ENCODE measurements around the gene REL. TPM values are rescaled to one million over a fixed set of nuclear protein-coding genes. Genes with fewer than 3 reads are reported as not detected.

Gene REL
- total and polyA plus RNA-seq, 7 donors, result 1.2 to 14.7 (median 11.0) TPM

- H3K27me3 ChIP-seq, result no peaks in the 10 kb centered on the region
- intact Hi-C loops (cut with DNase I), result no loop called here
- no peak for TF ChIP-seq EP300 (IDR thresholded peaks at IDR 0.05)
- no peak for TF ChIP-seq POLR2A (IDR thresholded peaks at IDR 0.05)
- no peak for TF ChIP-seq CTCF (IDR thresholded peaks at IDR 0.05)
- TF ChIP-seq POLR2AphosphoS5 (IDR thresholded peaks at IDR 0.05), result no peak
- no peak overlapping the region for H3K27ac ChIP-seq
- no peaks in the 10 kb centered on the region for H3K9me3 ChIP-seq
- DNase-seq, result no peak
- H3K4me3 ChIP-seq, result no peak overlapping the region
- H3K4me1 ChIP-seq, result no peaks in the 10 kb centered on the region
- peaks cover 0 to 11% (median 0%) of the 10 kb centered on the region in 4 donors for H3K36me3 ChIP-seq
- 66 to 80% methylated on average over 2 of the region's 2 CpGs for WGBS, 2 donors
These were observed 72.8 kb downstream of the REL start for GRCh38 chr2:60954139-60954538.

- Histone ChIP-seq H3K9me3 (no peaks in the 10 kb centered on the region), H3K27ac (no peak overlapping the region), H3K27me3 (no peaks in the 10 kb centered on the region), H3K4me3 (no peak overlapping the region), H3K36me3 (peaks cover 0 to 11% (median 0%) of the 10 kb centered on the region in 4 donors), H3K4me1 (no peaks in the 10 kb centered on the region)
- 58 to 84% methylated on average over 8 of the region's 8 CpGs for WGBS, 2 donors
- TF ChIP-seq POLR2A (IDR thresholded peaks at IDR 0.05), result no peak
- TF ChIP-seq EP300 (IDR thresholded peaks at IDR 0.05), result no peak
- no peak for TF ChIP-seq POLR2AphosphoS5 (IDR thresholded peaks at IDR 0.05)
- TF ChIP-seq CTCF (IDR thresholded peaks at IDR 0.05), result no peak
- no peak for DNase-seq
- intact Hi-C loops (cut with DNase I), result no loop called here
These were observed 75.8 kb downstream of the REL start for GRCh38 chr2:60957224-60957623.

- Histone ChIP-seq H3K9me3 (no peaks in the 10 kb centered on the region), H3K27me3 (no peaks in the 10 kb centered on the region), H3K4me3 (no peak overlapping the region), H3K4me1 (no peaks in the 10 kb centered on the region), H3K36me3 (peaks cover 0 to 11% (median 0%) of the 10 kb centered on the region in 4 donors), H3K27ac (no peak overlapping the region)
- no peak for TF ChIP-seq POLR2AphosphoS5 (IDR thresholded peaks at IDR 0.05)
- no peak for TF ChIP-seq EP300 (IDR thresholded peaks at IDR 0.05)
- TF ChIP-seq POLR2A (IDR thresholded peaks at IDR 0.05), result no peak
- no peak for TF ChIP-seq CTCF (IDR thresholded peaks at IDR 0.05)
- intact Hi-C loops (cut with DNase I), result no loop called here
- DNase-seq, result no peak
- WGBS, 2 donors, result 50 to 79% methylated on average over 5 of the region's 5 CpGs
These were observed 76.3 kb downstream of the REL start for GRCh38 chr2:60957643-60958042.

- intact Hi-C loops (cut with DNase I), result no loop called here
- no peak for DNase-seq
- WGBS, 2 donors, result 85 to 96% methylated on average over 3 of the region's 3 CpGs
- peaks cover 0 to 9% (median 0%) of the 10 kb centered on the region in 4 donors for H3K36me3 ChIP-seq
- H3K4me1 ChIP-seq, result no peaks in the 10 kb centered on the region
- no peak overlapping the region for H3K27ac ChIP-seq
- no peaks in the 10 kb centered on the region for H3K9me3 ChIP-seq
- H3K27me3 ChIP-seq, result no peaks in the 10 kb centered on the region
- TF ChIP-seq POLR2AphosphoS5 (IDR thresholded peaks at IDR 0.05) (no peak), POLR2A (IDR thresholded peaks at IDR 0.05) (no peak), CTCF (IDR thresholded peaks at IDR 0.05) (no peak), EP300 (IDR thresholded peaks at IDR 0.05) (no peak)
- H3K4me3 ChIP-seq, result no peak overlapping the region
These were observed 77.0 kb downstream of the REL start for GRCh38 chr2:60958361-60958760.

- H3K36me3 ChIP-seq, result peaks cover 0 to 7% (median 0%) of the 10 kb centered on the region in 4 donors
- DNase-seq, result no peak
- no peaks in the 10 kb centered on the region for H3K9me3 ChIP-seq
- WGBS, 2 donors, result 45 to 73% methylated on average over 3 of the region's 3 CpGs
- intact Hi-C loops (cut with DNase I), result no loop called here
- no peak overlapping the region for H3K4me3 ChIP-seq
- no peak overlapping the region for H3K27ac ChIP-seq
- no peaks in the 10 kb centered on the region for H3K27me3 ChIP-seq
- no peaks in the 10 kb centered on the region for H3K4me1 ChIP-seq
- TF ChIP-seq CTCF (IDR thresholded peaks at IDR 0.05) (no peak), POLR2A (IDR thresholded peaks at IDR 0.05) (no peak), POLR2AphosphoS5 (IDR thresholded peaks at IDR 0.05) (no peak), EP300 (IDR thresholded peaks at IDR 0.05) (no peak)
These were observed 77.4 kb downstream of the REL start for GRCh38 chr2:60958800-60959199.

All from sigmoid colon (tissue), 7 donors.